ENCODE measurements around the gene SOX9.
"Not testable (repeated sequence)": the region's sequence is repeated elsewhere in the genome, so short reads cannot be mapped to it uniquely, and the experiment has no call there.

The SOX9 gene

GRCh38 chr17:72111336-72111923 is 9.4 kb upstream of the SOX9 start:
- DNase-seq (ENCODE audit: low read depth): no peak

GRCh38 chr17:72111926-72112325 is 8.9 kb upstream of the SOX9 start:
- DNase-seq (ENCODE audit: low read depth): not testable (repeated sequence)

- DNase-seq (ENCODE audit: low read depth): no peak
These were observed 7.1 kb upstream of the SOX9 start for GRCh38 chr17:72113751-72114150.

- no peak for DNase-seq (ENCODE audit: low read depth)
These were observed 4.9 kb upstream of the SOX9 start for GRCh38 chr17:72115781-72116525.

GRCh38 chr17:72116661-72117521 is 3.9 kb upstream of the SOX9 start:
- DNase-seq (ENCODE audit: low read depth): no peak

- no peak for DNase-seq (ENCODE audit: low read depth)
These were observed 3.1 kb upstream of the SOX9 start for GRCh38 chr17:72117535-72118334.

GRCh38 chr17:72118335-72119076 is 2.3 kb upstream of the SOX9 start:
- DNase-seq (ENCODE audit: low read depth): no peak

- DNase-seq (ENCODE audit: low read depth): no peak
These were observed 1.5 kb upstream of the SOX9 start for GRCh38 chr17:72119077-72119872.

GRCh38 chr17:72119873-72120641 is 763 bp upstream of the SOX9 start:
- no peak for DNase-seq (ENCODE audit: low read depth)

GRCh38 chr17:72121164-72122009 is 567 bp downstream of the SOX9 start:
- no peak for DNase-seq (ENCODE audit: low read depth)

- no peak for DNase-seq (ENCODE audit: low read depth)
These were observed 1.4 kb downstream of the SOX9 start for GRCh38 chr17:72122010-72122764.

- DNase-seq (ENCODE audit: low read depth): no peak
These were observed 2.1 kb downstream of the SOX9 start for GRCh38 chr17:72122765-72123529.

- no peak for DNase-seq (ENCODE audit: low read depth)
These were observed 3.0 kb downstream of the SOX9 start for GRCh38 chr17:72123530-72124437.

- DNase-seq (ENCODE audit: low read depth): no peak
These were observed 3.6 kb downstream of the SOX9 start for GRCh38 chr17:72124438-72124775.

GRCh38 chr17:72125226-72125651 is 4.4 kb downstream of the SOX9 start:
- no peak for DNase-seq (ENCODE audit: low read depth)

- DNase-seq (ENCODE audit: low read depth): no peak
These were observed 4.9 kb downstream of the SOX9 start for GRCh38 chr17:72125742-72126141.

Measured in activated gamma-delta T cell treated with anti-CD3 and anti-CD28 coated beads, Interleukin-2, amount 50 U/mL, for 16 hours (primary cell).